Common myeloid progenitor, CD34-positive (primary cell): ENCODE measurements around the gene CACNA2D2.

Experiments used
- CTCF ChIA-PET: fragments of 350-600 bp; sonication (Branson Sonifier 250); formaldehyde crosslinking; loops from one replicate; lab custom pipeline; 2021; ENCODE audit warnings: antibody characterized with exemption; lab: Charles Lee
- POLR2A ChIA-PET: fragments of 350-600 bp; sonication (Branson Sonifier 250); formaldehyde crosslinking; loops from one replicate; lab custom pipeline; 2021; ENCODE audit warnings: antibody characterized with exemption; lab: Charles Lee
- DNase-seq, 3 donors: peaks; one replicate each; pipeline versions ENCODE4 v3.0.0 to v3.0.0-alpha.2; 2013
- H3K27ac ChIP-seq, 2 experiments: 1 replicate in 1 of 2; 2 replicates in 1 of 2; pipeline ENCODE4 v1.7.0; 2013; ENCODE audit warnings: inconsistent platforms in 2 of 2, low read length in 2 of 2, mild to moderate bottlenecking in 2 of 2, low read depth in 1 of 2, moderate library complexity in 1 of 2; ENCODE audit not compliant: severe bottlenecking in 2 of 2, insufficient read depth in 1 of 2, poor library complexity in 1 of 2
- H3K27me3 ChIP-seq, 5 experiments: replicated peaks in 2 of 5; 1 replicate in 3 of 5; 2 replicates in 2 of 5; pipeline versions ENCODE4 v1.6.1 to v1.7.0; 2013; ENCODE audit warnings: low read length in 4 of 5, mild to moderate bottlenecking in 2 of 5, moderate library complexity in 2 of 5, inconsistent platforms in 1 of 5; ENCODE audit not compliant: insufficient read depth in 5 of 5, control insufficient read depth in 4 of 5
- H3K36me3 ChIP-seq, 4 experiments: 1 replicate in 2 of 4; 2 replicates in 2 of 4; pipeline versions ENCODE4 v1.6.1 to v1.7.0; 2013; ENCODE audit warnings: low read length in 3 of 4, control low read depth in 1 of 4, mild to moderate bottlenecking in 1 of 4; ENCODE audit not compliant: control insufficient read depth in 4 of 4, insufficient read depth in 4 of 4
- H3K4me1 ChIP-seq, 4 experiments: 1 replicate in 3 of 4; 2 replicates in 1 of 4; pipeline versions ENCODE4 v1.6.1 to v1.7.1; 2013; ENCODE audit warnings: low read length in 3 of 4, mild to moderate bottlenecking in 3 of 4, control low read depth in 1 of 4, inconsistent platforms in 1 of 4, moderate library complexity in 1 of 4; ENCODE audit not compliant: control insufficient read depth in 4 of 4, insufficient read depth in 4 of 4; ENCODE audit errors: control extremely low read depth in 1 of 4
- H3K4me3 ChIP-seq, 7 experiments: 1 replicate in 4 of 7; 2 replicates in 3 of 7; pipeline versions ENCODE4 v1.5.1 to v1.7.0; 2013; ENCODE audit warnings: mild to moderate bottlenecking in 7 of 7, low read length in 6 of 7, moderate library complexity in 6 of 7, inconsistent platforms in 2 of 7, low read depth in 2 of 7, control low read depth in 1 of 7; ENCODE audit not compliant: insufficient read depth in 4 of 7, control insufficient read depth in 1 of 7; ENCODE audit errors: extremely low read depth in 1 of 7
- H3K9me3 ChIP-seq, 5 experiments: 1 replicate in 4 of 5; 2 replicates in 1 of 5; pipeline versions ENCODE4 v1.6.1 to v1.7.1; 2013; ENCODE audit warnings: low read length in 4 of 5, mild to moderate bottlenecking in 2 of 5, inconsistent platforms in 1 of 5, low read depth in 1 of 5, moderate library complexity in 1 of 5; ENCODE audit not compliant: control insufficient read depth in 4 of 5, insufficient read depth in 2 of 5; ENCODE audit errors: control extremely low read depth in 1 of 5
- WGBS: methylation state at CpG from one replicate; pipeline ENCODE4 v1.1.5; 2013; ENCODE audit not compliant: insufficient coverage; 5-methylcytosine and 5-hydroxymethylcytosine counted together

CACNA2D2 gene

DNA sequence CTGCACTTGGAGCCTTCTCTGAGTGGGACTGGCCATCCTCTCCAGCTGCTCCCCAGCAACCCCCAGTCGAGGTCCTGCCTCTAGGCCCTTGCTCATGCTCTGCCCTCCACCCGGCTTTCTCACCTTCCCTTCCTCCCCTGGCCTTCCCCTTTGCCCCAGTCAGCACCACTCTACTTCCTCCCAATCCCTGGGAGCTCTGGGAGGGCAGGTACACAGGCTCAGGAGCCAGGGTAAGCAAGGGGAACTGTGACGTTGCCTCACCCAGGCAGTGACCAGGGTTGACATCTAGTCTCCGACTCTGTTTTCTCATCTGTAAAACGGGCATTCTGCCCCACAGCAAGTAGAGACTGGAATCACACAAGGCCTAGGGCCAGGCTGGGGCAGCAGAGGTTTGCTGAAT is 77.5 kb downstream of the CACNA2D2 start:
- H3K36me3 ChIP-seq = no peaks in the 10 kb centered on the region
- H3K27ac ChIP-seq = no peak overlapping the region
- no peaks in the 10 kb centered on the region for H3K27me3 ChIP-seq
- DNase-seq = no peak
- H3K4me1 ChIP-seq = peaks cover 0 to 7% (median 1%) of the 10 kb centered on the region in 4 experiments
- H3K9me3 ChIP-seq = no peaks in the 10 kb centered on the region
- ChIA-PET POLR2A (interaction anchor here (0.6 kb wide), 1 partner anchor 131 kb away, joined by 3 read pairs; no protein-coding TSS in a partner anchor), CTCF (interaction anchor here (1.4 to 17.9 kb wide), 2 partner anchors 10 to 119 kb away, joined by 3 to 257 read pairs; no protein-coding TSS in a partner anchor)
- no peak overlapping the region for H3K4me3 ChIP-seq
- 86% methylated on average over 3 of the region's 5 CpGs for WGBS

DNA sequence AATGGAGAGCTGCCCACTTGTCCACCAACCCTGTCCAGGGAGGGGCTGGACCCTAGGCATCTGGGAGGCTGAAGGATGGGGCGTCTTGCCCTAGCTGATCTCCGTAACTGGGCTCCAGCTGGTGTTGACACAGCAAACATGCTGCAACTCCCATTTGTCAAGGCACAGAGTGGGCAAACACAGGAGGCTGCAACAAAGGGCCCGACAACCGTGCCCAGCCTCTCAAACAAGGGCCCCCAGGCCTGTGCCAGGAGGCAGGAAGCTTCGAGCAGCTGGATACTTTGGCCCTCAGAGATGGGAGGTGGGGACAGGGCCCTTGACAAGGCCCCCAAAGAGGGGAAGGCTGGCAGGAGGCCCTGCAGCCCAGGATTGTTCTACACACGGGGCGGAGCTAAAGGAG is 79.9 kb downstream of the CACNA2D2 start:
- Histone ChIP-seq H3K4me1 (peaks cover 0 to 7% (median 1%) of the 10 kb centered on the region in 4 experiments), H3K9me3 (no peaks in the 10 kb centered on the region), H3K27ac (no peak overlapping the region), H3K4me3 (no peak overlapping the region), H3K27me3 (no peaks in the 10 kb centered on the region), H3K36me3 (no peaks in the 10 kb centered on the region)
- WGBS = 94% methylated on average over 5 of the region's 7 CpGs
- CTCF ChIA-PET = interaction anchor here (1.2 kb wide), 1 partner anchor 55 kb away, joined by 3 read pairs; no protein-coding TSS in a partner anchor
- POLR2A ChIA-PET = no interaction called here
- DNase-seq = no peak

DNA sequence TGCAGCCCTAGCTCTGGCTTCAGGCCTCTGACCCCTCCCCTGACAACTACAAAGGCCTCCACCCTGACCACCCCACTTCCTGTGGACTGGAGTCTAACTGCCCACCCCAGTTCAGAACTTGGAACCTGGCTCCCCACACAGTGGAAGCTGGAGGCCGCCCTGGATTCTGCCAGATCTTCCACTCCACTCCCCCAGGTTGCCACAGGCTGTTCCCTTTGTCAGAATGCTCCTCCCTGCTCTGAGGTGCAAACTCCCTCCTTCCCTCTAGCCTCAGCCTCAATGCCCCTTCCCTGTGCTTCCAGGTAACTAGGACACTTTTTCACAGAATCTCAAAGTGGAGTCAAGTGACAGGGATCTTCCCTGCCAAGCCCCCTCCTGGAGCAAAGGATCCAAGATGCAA is 81.3 kb downstream of the CACNA2D2 start:
- CTCF ChIA-PET = interaction anchor here (0.9 to 1.1 kb wide), 2 partner anchors 87 to 127 kb away, joined by 3 read pairs; no protein-coding TSS in a partner anchor
- no peaks in the 10 kb centered on the region for H3K27me3 ChIP-seq
- no peak overlapping the region for H3K4me3 ChIP-seq
- POLR2A ChIA-PET = no interaction called here
- H3K27ac ChIP-seq = no peak overlapping the region
- H3K4me1 ChIP-seq = peaks cover 0 to under 1% (median 0%) of the 10 kb centered on the region in 4 experiments
- DNase-seq = no peak
- H3K9me3 ChIP-seq = no peaks in the 10 kb centered on the region
- WGBS = 100% methylated on average over 1 of the region's 1 CpG
- H3K36me3 ChIP-seq = no peaks in the 10 kb centered on the region

DNA sequence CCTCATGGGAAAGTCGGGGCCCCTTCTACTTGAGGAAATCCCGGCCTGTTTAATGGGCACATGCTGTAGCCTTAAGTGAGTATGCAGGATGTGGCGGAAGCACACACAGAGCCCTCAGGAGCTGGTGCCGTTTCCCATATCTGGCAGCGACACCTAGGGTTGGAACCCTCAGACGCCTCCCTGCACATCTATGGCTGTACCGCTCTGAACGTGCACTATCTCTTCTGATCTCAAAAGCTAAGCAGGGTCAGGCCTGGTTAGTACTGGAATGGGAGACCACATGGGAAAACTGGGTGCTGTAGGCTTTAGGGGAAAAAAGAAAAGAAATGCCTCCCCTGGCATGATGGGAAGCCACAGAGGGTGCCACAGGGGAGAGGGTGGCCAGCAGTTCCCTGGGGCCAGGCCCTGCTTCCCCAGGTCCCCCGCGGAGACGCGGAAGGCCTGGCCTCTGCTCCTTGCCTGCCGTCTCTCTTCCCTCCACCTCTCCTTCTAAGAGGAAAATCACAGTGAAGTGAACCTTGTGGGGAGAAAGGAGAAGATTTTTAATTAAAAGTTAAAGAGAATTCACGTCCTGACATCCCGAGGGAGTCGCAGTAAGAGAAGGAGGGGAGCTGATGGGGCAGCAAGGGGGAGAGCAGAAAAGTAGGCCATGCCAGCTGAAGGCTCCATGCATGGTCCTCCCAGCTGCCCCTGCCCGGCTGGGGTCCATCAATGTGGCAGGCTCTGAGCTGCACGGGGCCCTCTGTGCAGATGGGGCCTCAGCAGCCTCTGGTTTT is 83.7 kb downstream of the CACNA2D2 start:
- peaks cover 0 to 10% (median 8%) of the 10 kb centered on the region in 4 experiments for H3K4me1 ChIP-seq
- WGBS = over 99% methylated on average over 10 of the region's 18 CpGs
- H3K9me3 ChIP-seq = no peaks in the 10 kb centered on the region
- no peak overlapping the region for H3K27ac ChIP-seq
- ChIA-PET CTCF (interaction anchor here (1.3 kb wide), 2 partner anchors 13 to 124 kb away, joined by 3 read pairs; no protein-coding TSS in a partner anchor), POLR2A (no interaction called here)
- H3K36me3 ChIP-seq = no peaks in the 10 kb centered on the region
- DNase-seq = no peak
- no peak overlapping the region for H3K4me3 ChIP-seq
- H3K27me3 ChIP-seq = no peaks in the 10 kb centered on the region

DNA sequence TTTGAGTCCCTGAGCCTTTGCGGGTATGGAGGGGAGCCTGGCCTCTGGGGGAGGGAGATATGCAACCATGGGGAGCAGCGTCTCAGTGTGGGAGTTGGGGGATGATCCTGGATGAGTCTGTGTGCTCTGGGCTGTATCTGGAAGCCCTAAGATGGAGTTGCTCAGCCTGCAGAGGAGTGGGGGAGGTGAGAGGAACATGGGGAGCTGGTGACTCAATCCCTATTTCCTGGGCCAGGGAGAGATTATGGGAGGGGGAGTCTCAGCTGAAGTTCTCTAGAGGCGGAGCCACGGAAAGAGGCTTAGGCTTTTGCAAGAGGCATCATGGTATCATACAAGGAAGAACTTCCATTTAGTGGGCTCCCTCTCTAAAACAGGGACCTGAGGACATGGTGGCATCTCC is 84.6 kb downstream of the CACNA2D2 start:
- no peak overlapping the region for H3K4me3 ChIP-seq
- DNase-seq = no peak
- CTCF ChIA-PET = interaction anchor here (1.3 kb wide), 1 partner anchor 125 kb away, joined by 3 read pairs; no protein-coding TSS in a partner anchor
- no peaks in the 10 kb centered on the region for H3K36me3 ChIP-seq
- H3K9me3 ChIP-seq = no peaks in the 10 kb centered on the region
- peaks cover 0 to 10% (median 8%) of the 10 kb centered on the region in 4 experiments for H3K4me1 ChIP-seq
- no peaks in the 10 kb centered on the region for H3K27me3 ChIP-seq
- WGBS = 100% methylated on average over 4 of the region's 4 CpGs
- no peak overlapping the region for H3K27ac ChIP-seq
- POLR2A ChIA-PET = no interaction called here

DNA sequence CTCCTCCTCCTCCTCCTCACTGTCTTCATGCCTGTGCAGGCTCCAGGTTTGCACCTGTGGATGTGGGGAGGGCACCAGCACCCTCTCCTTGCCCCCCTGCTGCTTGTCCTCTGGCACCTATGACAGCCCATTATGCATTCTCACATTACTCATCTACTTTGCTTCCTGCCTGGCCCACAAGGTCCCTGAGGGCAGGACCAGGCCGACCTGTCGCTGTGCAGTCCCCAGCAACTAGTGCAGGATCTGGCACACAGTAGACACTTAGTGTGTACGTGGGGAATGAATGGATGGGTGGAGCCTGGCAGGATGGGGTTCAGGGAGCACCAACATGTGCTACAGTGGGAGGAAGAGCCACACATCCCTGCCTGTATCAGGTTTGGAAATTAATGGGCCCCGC is 85.8 kb downstream of the CACNA2D2 start:
- DNase-seq = no peak
- H3K4me1 ChIP-seq = peaks cover 0 to 10% (median 8%) of the 10 kb centered on the region in 4 experiments
- no peaks in the 10 kb centered on the region for H3K9me3 ChIP-seq
- ChIA-PET CTCF (no interaction called here), POLR2A (no interaction called here)
- no peaks in the 10 kb centered on the region for H3K27me3 ChIP-seq
- 95% methylated on average over 4 of the region's 4 CpGs for whole genome bisulfite sequencing
- H3K27ac ChIP-seq = no peak overlapping the region
- no peak overlapping the region for H3K4me3 ChIP-seq
- no peaks in the 10 kb centered on the region for H3K36me3 ChIP-seq
